HepG2 (cell line): ENCODE results near the gene FABP2. TPM values are rescaled to one million over a fixed set of nuclear protein-coding genes. Genes with fewer than 3 reads are reported as not detected.
A peak's percentile ranks its signal among the peaks of the same experiment; 100 is the strongest.

Experiments
- ARID2 ChIP-seq: sonication (generic); formaldehyde crosslinking; IDR thresholded peaks from 2 replicates; pipeline ENCODE4 v1.8.1; 2022; ENCODE audit warnings: mild to moderate bottlenecking, missing genetic modification reagents, borderline replicate concordance
- ARNT ChIP-seq: fragments of 450-650 bp; IDR thresholded peaks from 2 replicates; pipeline ENCODE4 v1.6.1; 2017
- CHCHD3 ChIP-seq: sonication (generic); formaldehyde crosslinking; IDR thresholded peaks from 2 replicates; pipeline ENCODE4 v1.8.0; 2022; ENCODE audit warnings: mild to moderate bottlenecking, missing genetic modification reagents, moderate library complexity
- GLI4 ChIP-seq: sonication (generic); formaldehyde crosslinking; IDR thresholded peaks from 2 replicates; pipeline ENCODE4 v1.5.1; 2020; ENCODE audit warnings: missing genetic modification reagents, mild to moderate bottlenecking, moderate library complexity, borderline replicate concordance
- HMG20A ChIP-seq: IDR thresholded peaks from 2 replicates; pipeline ENCODE4 v1.6.1; 2016; ENCODE audit warnings: borderline replicate concordance
- HNRNPL ChIP-seq: fragments of 200-400 bp; formaldehyde crosslinking; IDR thresholded peaks from 2 replicates; pipeline ENCODE4 v1.6.1; 2017; ENCODE audit warnings: mild to moderate bottlenecking, low read depth, low read length
- KAT7 ChIP-seq: IDR thresholded peaks from 2 replicates; pipeline ENCODE4 v1.6.1; 2018; ENCODE audit warnings: borderline replicate concordance, missing compliant biosample characterization
- KAT8 ChIP-seq: IDR thresholded peaks from 2 replicates; pipeline ENCODE4 v1.6.1; 2016; ENCODE audit warnings: missing genetic modification reagents, missing compliant biosample characterization
- NFE2L2 ChIP-seq: fragments of 150-350 bp; IDR thresholded peaks from 2 replicates; pipeline ENCODE4 v1.6.1; 2014; ENCODE audit warnings: low read length
- PAF1 ChIP-seq: IDR thresholded peaks from 2 replicates; pipeline ENCODE4 v1.6.1; 2016; ENCODE audit warnings: missing genetic modification reagents, missing compliant biosample characterization
- PCBP1 ChIP-seq: fragments of 200-400 bp; formaldehyde crosslinking; IDR thresholded peaks from 2 replicates; pipeline ENCODE4 v1.6.1; 2017; ENCODE audit warnings: mild to moderate bottlenecking, low read depth, low read length, borderline replicate concordance
- PHF8 ChIP-seq: sonication (generic); formaldehyde crosslinking; IDR thresholded peaks from 2 replicates; pipeline ENCODE4 v1.5.0; 2020; ENCODE audit warnings: missing genetic modification reagents
- SAP130 ChIP-seq: IDR thresholded peaks from 2 replicates; pipeline ENCODE4 v1.6.1; 2016; ENCODE audit warnings: low read depth
- SATB2 ChIP-seq: sonication (generic); formaldehyde crosslinking; IDR thresholded peaks from 2 replicates; pipeline ENCODE4 v1.5.0; 2020; ENCODE audit warnings: missing genetic modification reagents
- SIN3A ChIP-seq: IDR thresholded peaks from 2 replicates; pipeline ENCODE4 v1.6.1; 2011; ENCODE audit warnings: low read depth, mild to moderate bottlenecking, control low read depth, low read length, borderline replicate concordance
- SRSF4 ChIP-seq: fragments of 200-400 bp; formaldehyde crosslinking; IDR thresholded peaks from one replicate; pipeline ENCODE4 v1.6.1; 2018; ENCODE audit warnings: mild to moderate bottlenecking, low read depth, low read length, moderate library complexity; ENCODE audit not compliant: poor library complexity, severe bottlenecking
- TARDBP ChIP-seq: sonication (generic); formaldehyde crosslinking; IDR thresholded peaks from 2 replicates; pipeline ENCODE4 v1.8.0; 2022; ENCODE audit warnings: mild to moderate bottlenecking, missing genetic modification reagents
- TGIF2 ChIP-seq: IDR thresholded peaks from 2 replicates; pipeline ENCODE4 v1.6.1; 2016; ENCODE audit warnings: control low read depth, missing compliant biosample characterization
- ZBTB38 ChIP-seq: sonication (generic); formaldehyde crosslinking; IDR thresholded peaks from 2 replicates; pipeline ENCODE4 v1.5.1; 2020; ENCODE audit warnings: mild to moderate bottlenecking, missing genetic modification reagents
- ZMYM4 ChIP-seq: sonication (generic); formaldehyde crosslinking; IDR thresholded peaks from 2 replicates; pipeline ENCODE4 v1.8.1; 2023; ENCODE audit warnings: mild to moderate bottlenecking, missing genetic modification reagents
- ZNF709 ChIP-seq: sonication (generic); formaldehyde crosslinking; IDR thresholded peaks from 2 replicates; pipeline ENCODE4 v1.5.0; 2020; ENCODE audit warnings: mild to moderate bottlenecking, missing genetic modification reagents
- ZNF749 ChIP-seq: sonication (generic); formaldehyde crosslinking; IDR thresholded peaks from 2 replicates; pipeline ENCODE4 v1.8.0; 2022; ENCODE audit warnings: mild to moderate bottlenecking, missing genetic modification reagents, moderate library complexity, borderline replicate concordance
- polyA plus RNA-seq, 8 experiments: library from polyadenylated mRNA; depleted of rRNA in 3 of 8; stranded (reverse) in 7 of 8; unstranded in 1 of 8; fragments of >200 nt; fragmentation: Illumina TruSeq in 4 of 8; extraction: Trizol in 4 of 8; gene quantifications; 2 replicates each; pipeline versions ENCODE4 v1.2.1 to v1.2.3, GENCODE V29; 2011 to 2016; ENCODE audit warnings: low read depth in 4 of 8, missing spikeins in 1 of 8, mixed read lengths in 1 of 8; ENCODE audit not compliant: insufficient read depth in 1 of 8
- total RNA-seq, 5 experiments: library from RNA; depleted of rRNA; stranded (reverse); fragments of >200 nt; fragmentation: Illumina TruSeq; extraction: Trizol; gene quantifications; 2 replicates each; pipeline ENCODE4 v1.2.3, GENCODE V29; 2016; ENCODE audit warnings: low read depth in 1 of 5
- TF ChIP-seq, protein P1 (sequence below): sonication (generic); formaldehyde crosslinking; IDR thresholded peaks from 2 replicates; pipeline ENCODE4 v1.5.1; 2020; ENCODE audit warnings: mild to moderate bottlenecking, missing genetic modification reagents
- TF ChIP-seq, protein P2 (sequence below): IDR thresholded peaks from 2 replicates; pipeline ENCODE4 v1.6.1; 2012; ENCODE audit warnings: low read length, improper control_type of control experiment
- TF ChIP-seq, protein P3 (sequence below): sonication (generic); formaldehyde crosslinking; IDR thresholded peaks from 2 replicates; pipeline ENCODE4 v1.4.0; 2020; ENCODE audit warnings: missing genetic modification reagents, borderline replicate concordance

The FABP2 gene
- total and polyA plus RNA-seq, 2 of the 13 experiments (the other 11 are each of a cell fraction or from before 2014, with no cell fraction given): 0.78 to 1.2 TPM

DNA sequence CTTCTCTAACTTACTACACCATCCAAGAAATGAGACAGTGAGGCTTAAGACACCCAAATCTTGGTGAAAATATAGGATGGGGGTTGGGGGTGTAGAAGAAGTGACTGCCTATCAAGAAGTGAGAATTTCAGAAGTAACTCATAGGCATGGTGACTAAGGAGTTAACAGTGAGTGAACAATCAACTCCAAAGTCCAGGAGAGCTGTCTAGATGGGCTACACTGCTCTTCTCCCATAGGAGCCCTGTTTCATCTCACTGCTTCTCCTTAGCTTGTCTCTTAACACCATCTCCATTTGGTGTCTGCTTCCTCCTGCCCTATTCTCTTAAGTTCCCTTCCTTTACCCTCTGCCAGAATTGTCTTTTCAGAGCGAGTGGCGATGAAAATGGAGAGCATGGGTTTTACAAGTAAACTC lies 22.7 kb downstream of the FABP2 start (continued):
- TF ChIP-seq ARID2 (CRISPR knock-in tag): peak; percentile 73; the same call in 1 of the 2 replicates
- TF ChIP-seq SAP130 (CRISPR knock-in tag): peak; percentile 57; the same call in 1 of the 2 replicates
- TF ChIP-seq ZNF709: peak; percentile 57; the same call in 1 of the 2 replicates
- TF ChIP-seq, protein P1, sequence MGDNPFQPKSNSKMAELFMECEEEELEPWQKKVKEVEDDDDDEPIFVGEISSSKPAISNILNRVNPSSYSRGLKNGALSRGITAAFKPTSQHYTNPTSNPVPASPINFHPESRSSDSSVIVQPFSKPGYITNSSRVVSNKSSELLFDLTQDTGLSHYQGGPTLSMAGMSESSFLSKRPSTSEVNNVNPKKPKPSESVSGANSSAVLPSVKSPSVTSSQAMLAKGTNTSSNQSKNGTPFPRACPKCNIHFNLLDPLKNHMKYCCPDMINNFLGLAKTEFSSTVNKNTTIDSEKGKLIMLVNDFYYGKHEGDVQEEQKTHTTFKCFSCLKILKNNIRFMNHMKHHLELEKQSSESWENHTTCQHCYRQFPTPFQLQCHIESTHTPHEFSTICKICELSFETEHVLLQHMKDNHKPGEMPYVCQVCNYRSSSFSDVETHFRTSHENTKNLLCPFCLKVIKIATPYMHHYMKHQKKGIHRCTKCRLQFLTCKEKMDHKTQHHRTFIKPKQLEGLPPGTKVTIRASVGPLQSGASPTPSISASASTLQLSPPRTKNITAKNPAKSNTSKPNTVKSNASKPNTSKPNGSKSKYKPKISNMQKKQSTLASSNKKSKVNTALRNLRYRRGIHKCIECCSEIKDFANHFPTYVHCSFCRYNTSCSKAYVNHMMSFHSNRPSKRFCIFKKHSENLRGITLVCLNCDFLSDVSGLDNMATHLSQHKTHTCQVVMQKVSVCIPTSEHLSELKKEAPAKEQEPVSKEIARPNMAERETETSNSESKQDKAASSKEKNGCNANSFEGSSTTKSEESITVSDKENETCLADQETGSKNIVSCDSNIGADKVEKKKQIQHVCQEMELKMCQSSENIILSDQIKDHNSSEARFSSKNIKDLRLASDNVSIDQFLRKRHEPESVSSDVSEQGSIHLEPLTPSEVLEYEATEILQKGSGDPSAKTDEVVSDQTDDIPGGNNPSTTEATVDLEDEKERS (CRISPR knock-in tag): no peak
- no peak for TF ChIP-seq ARNT
- no peak for TF ChIP-seq PCBP1
- TF ChIP-seq SRSF4: no peak
- 0 out of 2 replicates have a peak, but pooled peaks have one; percentile 26 for TF ChIP-seq GLI4 (CRISPR knock-in tag)
- TF ChIP-seq ZMYM4 (CRISPR knock-in tag): peak; percentile 24; the same call in 1 of the 2 replicates
- TF ChIP-seq PAF1 (CRISPR knock-in tag): 0 out of 2 replicates have a peak, but pooled peaks have one; percentile 28
- 0 out of 2 replicates have a peak, but pooled peaks have one; percentile 37 for TF ChIP-seq KAT7 (CRISPR knock-in tag)
- TF ChIP-seq CHCHD3 (CRISPR knock-in tag): no peak
- 0 out of 2 replicates have a peak, but pooled peaks have one; percentile 29 for TF ChIP-seq TGIF2 (CRISPR knock-in tag)
- 0 out of 2 replicates have a peak, but pooled peaks have one; percentile 16 for TF ChIP-seq ZNF749 (CRISPR knock-in tag)
- TF ChIP-seq HNRNPL: no peak
- TF ChIP-seq SATB2 (CRISPR knock-in tag): no peak
- TF ChIP-seq, protein P2, sequence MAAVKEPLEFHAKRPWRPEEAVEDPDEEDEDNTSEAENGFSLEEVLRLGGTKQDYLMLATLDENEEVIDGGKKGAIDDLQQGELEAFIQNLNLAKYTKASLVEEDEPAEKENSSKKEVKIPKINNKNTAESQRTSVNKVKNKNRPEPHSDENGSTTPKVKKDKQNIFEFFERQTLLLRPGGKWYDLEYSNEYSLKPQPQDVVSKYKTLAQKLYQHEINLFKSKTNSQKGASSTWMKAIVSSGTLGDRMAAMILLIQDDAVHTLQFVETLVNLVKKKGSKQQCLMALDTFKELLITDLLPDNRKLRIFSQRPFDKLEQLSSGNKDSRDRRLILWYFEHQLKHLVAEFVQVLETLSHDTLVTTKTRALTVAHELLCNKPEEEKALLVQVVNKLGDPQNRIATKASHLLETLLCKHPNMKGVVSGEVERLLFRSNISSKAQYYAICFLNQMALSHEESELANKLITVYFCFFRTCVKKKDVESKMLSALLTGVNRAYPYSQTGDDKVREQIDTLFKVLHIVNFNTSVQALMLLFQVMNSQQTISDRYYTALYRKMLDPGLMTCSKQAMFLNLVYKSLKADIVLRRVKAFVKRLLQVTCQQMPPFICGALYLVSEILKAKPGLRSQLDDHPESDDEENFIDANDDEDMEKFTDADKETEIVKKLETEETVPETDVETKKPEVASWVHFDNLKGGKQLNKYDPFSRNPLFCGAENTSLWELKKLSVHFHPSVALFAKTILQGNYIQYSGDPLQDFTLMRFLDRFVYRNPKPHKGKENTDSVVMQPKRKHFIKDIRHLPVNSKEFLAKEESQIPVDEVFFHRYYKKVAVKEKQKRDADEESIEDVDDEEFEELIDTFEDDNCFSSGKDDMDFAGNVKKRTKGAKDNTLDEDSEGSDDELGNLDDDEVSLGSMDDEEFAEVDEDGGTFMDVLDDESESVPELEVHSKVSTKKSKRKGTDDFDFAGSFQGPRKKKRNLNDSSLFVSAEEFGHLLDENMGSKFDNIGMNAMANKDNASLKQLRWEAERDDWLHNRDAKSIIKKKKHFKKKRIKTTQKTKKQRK: no peak
- TF ChIP-seq SIN3A: 0 out of 2 replicates have a peak, but pooled peaks have one; percentile 32
- 0 out of 2 replicates have a peak, but pooled peaks have one; percentile 13 for TF ChIP-seq PHF8 (CRISPR knock-in tag)
- TF ChIP-seq HMG20A (CRISPR knock-in tag): no peak
- no peak for TF ChIP-seq NFE2L2
- TF ChIP-seq TARDBP (CRISPR knock-in tag): peak; percentile 61
- TF ChIP-seq KAT8: no peak
- TF ChIP-seq ZBTB38 (CRISPR knock-in tag): no peak
- TF ChIP-seq, protein P3, sequence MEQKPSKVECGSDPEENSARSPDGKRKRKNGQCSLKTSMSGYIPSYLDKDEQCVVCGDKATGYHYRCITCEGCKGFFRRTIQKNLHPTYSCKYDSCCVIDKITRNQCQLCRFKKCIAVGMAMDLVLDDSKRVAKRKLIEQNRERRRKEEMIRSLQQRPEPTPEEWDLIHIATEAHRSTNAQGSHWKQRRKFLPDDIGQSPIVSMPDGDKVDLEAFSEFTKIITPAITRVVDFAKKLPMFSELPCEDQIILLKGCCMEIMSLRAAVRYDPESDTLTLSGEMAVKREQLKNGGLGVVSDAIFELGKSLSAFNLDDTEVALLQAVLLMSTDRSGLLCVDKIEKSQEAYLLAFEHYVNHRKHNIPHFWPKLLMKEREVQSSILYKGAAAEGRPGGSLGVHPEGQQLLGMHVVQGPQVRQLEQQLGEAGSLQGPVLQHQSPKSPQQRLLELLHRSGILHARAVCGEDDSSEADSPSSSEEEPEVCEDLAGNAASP (CRISPR knock-in tag): no peak
